ENCODE measurements around the gene PARD6A.

The PARD6A gene

GRCh38 chr16:67704110-67704509 is 43.4 kb downstream of the PARD6A start:
- H3K79me2 ChIP-seq (ENCODE audit: insufficient read depth, low read length) = peaks cover 38% of the 10 kb centered on the region; the same call in 1 of the 2 replicates
- H3K4me2 ChIP-seq (ENCODE audit: low read depth, low read length, poor library complexity, severe bottlenecking) = no peak overlapping the region
- no peak overlapping the region for H3K9ac ChIP-seq (ENCODE audit: low read depth, low read length, poor library complexity, severe bottlenecking)
- no peak overlapping the region for H2AFZ ChIP-seq (ENCODE audit: low read length)
- no peak for TF ChIP-seq CTCF (conservative IDR thresholded peaks at IDR 0.05; ENCODE audit: low read length)
- TF ChIP-seq EZH2phosphoT487 (IDR thresholded peaks at IDR 0.05; ENCODE audit: borderline replicate concordance) = no peak
- H3K4me3 ChIP-seq (ENCODE audit: low read length, poor library complexity, severe bottlenecking) = no peak overlapping the region
- no peaks in the 10 kb centered on the region for H3K9me3 ChIP-seq (ENCODE audit: insufficient read depth, low read depth, low read length)
- H3K9me2 ChIP-seq (replicated peaks; ENCODE audit: low read depth, low read length) = no peaks in the 10 kb centered on the region
- no peaks in the 10 kb centered on the region for H3K27me3 ChIP-seq (ENCODE audit: insufficient read depth, low read length, poor library complexity, severe bottlenecking)
- peaks cover 11% of the 10 kb centered on the region for H4K20me1 ChIP-seq (ENCODE audit: insufficient read depth, low read length, poor library complexity, severe bottlenecking)
- H3K36me3 ChIP-seq (ENCODE audit: insufficient read depth, low read length) = no peaks in the 10 kb centered on the region
- no peaks in the 10 kb centered on the region; the same call in 1 of the 2 replicates for H3F3A ChIP-seq (ENCODE audit: low read depth)
- H3K4me1 ChIP-seq (ENCODE audit: insufficient read depth, low read length, poor library complexity, severe bottlenecking) = peaks cover 7% of the 10 kb centered on the region

- H3K4me3 ChIP-seq (ENCODE audit: low read length, poor library complexity, severe bottlenecking) = no peak overlapping the region
- no peaks in the 10 kb centered on the region; the same call in 1 of the 2 replicates for H3F3A ChIP-seq (ENCODE audit: low read depth)
- no peaks in the 10 kb centered on the region for H3K36me3 ChIP-seq (ENCODE audit: insufficient read depth, low read length)
- no peaks in the 10 kb centered on the region for H3K9me2 ChIP-seq (replicated peaks; ENCODE audit: low read depth, low read length)
- TF ChIP-seq EZH2phosphoT487 (IDR thresholded peaks at IDR 0.05; ENCODE audit: borderline replicate concordance) (no peak), CTCF (conservative IDR thresholded peaks at IDR 0.05; ENCODE audit: low read length) (no peak)
- no peaks in the 10 kb centered on the region for H3K9me3 ChIP-seq (ENCODE audit: insufficient read depth, low read depth, low read length)
- H3K4me1 ChIP-seq (ENCODE audit: insufficient read depth, low read length, poor library complexity, severe bottlenecking) = peaks cover 7% of the 10 kb centered on the region
- no peaks in the 10 kb centered on the region for H3K27me3 ChIP-seq (ENCODE audit: insufficient read depth, low read length, poor library complexity, severe bottlenecking)
- H3K4me2 ChIP-seq (ENCODE audit: low read depth, low read length, poor library complexity, severe bottlenecking) = no peak overlapping the region
- no peak overlapping the region for H2AFZ ChIP-seq (ENCODE audit: low read length)
- peaks cover 14% of the 10 kb centered on the region for H4K20me1 ChIP-seq (ENCODE audit: insufficient read depth, low read length, poor library complexity, severe bottlenecking)
- H3K79me2 ChIP-seq (ENCODE audit: insufficient read depth, low read length) = peaks cover 47% of the 10 kb centered on the region; the same call in 1 of the 2 replicates
- H3K9ac ChIP-seq (ENCODE audit: low read depth, low read length, poor library complexity, severe bottlenecking) = no peak overlapping the region
Observed at GRCh38 chr16:67707210-67707609, 46.5 kb downstream of the PARD6A start.

- Histone ChIP-seq H3K27me3 (ENCODE audit: insufficient read depth, low read length, poor library complexity, severe bottlenecking) (no peaks in the 10 kb centered on the region), H3K4me3 (ENCODE audit: low read length, poor library complexity, severe bottlenecking) (no peak overlapping the region)
Observed at GRCh38 chr16:67707790-67708189, 47.0 kb downstream of the PARD6A start.

More at GRCh38 chr16:67707790-67708189, 47.0 kb downstream of the PARD6A start:
- Histone ChIP-seq H2AFZ (ENCODE audit: low read length) (no peak overlapping the region), H3K79me2 (ENCODE audit: insufficient read depth, low read length) (peaks cover 43% of the 10 kb centered on the region; the same call in 1 of the 2 replicates), H4K20me1 (ENCODE audit: insufficient read depth, low read length, poor library complexity, severe bottlenecking) (peaks cover 14% of the 10 kb centered on the region), H3F3A (ENCODE audit: low read depth) (no peaks in the 10 kb centered on the region; the same call in 1 of the 2 replicates), H3K9me3 (ENCODE audit: insufficient read depth, low read depth, low read length) (no peaks in the 10 kb centered on the region), H3K4me1 (ENCODE audit: insufficient read depth, low read length, poor library complexity, severe bottlenecking) (peaks cover 7% of the 10 kb centered on the region), H3K4me2 (ENCODE audit: low read depth, low read length, poor library complexity, severe bottlenecking) (no peak overlapping the region), H3K9me2 (replicated peaks; ENCODE audit: low read depth, low read length) (no peaks in the 10 kb centered on the region), H3K9ac (ENCODE audit: low read depth, low read length, poor library complexity, severe bottlenecking) (no peak overlapping the region), H3K36me3 (ENCODE audit: insufficient read depth, low read length) (no peaks in the 10 kb centered on the region)
- TF ChIP-seq EZH2phosphoT487 (IDR thresholded peaks at IDR 0.05; ENCODE audit: borderline replicate concordance) = no peak
- TF ChIP-seq CTCF (conservative IDR thresholded peaks at IDR 0.05; ENCODE audit: low read length) = no peak

Measured in Loucy (cell line).